ENCODE measurements around the gene GABRG3. TPM values are rescaled to one million over a fixed set of nuclear protein-coding genes. Genes with fewer than 3 reads are reported as not detected.

GABRG3 gene
- total RNA-seq, 3 donors from 2014 or later (not counting 1 experiment from before 2014, with no cell fraction given) = not detected

DNA sequence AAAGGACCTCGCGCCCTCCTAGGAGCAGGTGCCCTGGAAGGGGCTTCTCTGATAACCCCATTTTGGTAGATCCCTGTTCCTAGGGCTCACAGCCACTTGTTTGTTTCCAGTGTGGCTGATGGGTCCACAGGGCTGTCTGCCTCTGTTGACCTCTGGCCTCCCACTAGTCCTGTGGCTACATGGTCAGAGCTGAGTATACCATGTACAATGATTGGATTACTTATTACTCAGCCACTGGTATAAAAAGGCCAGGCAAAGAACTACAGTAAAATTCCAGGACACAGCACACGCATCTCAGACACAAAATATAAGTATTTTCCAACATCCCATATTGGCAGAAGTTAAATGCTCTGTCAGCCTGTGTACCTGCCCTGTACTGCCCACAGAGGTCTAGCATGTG is 277.3 kb downstream of the GABRG3 start:
- H3K4me1 ChIP-seq (ENCODE audit: control insufficient read depth, insufficient read depth, low read length) = no peaks in the 10 kb centered on the region
- Mint-ChIP-seq H3K36me3 (no peaks in the 10 kb centered on the region), H3K9me3 (peaks cover 9 to 11% of the 10 kb centered on the region in 2 donors), H3K4me1 (no peaks in the 10 kb centered on the region), H3K27ac (no peak overlapping the region), H3K4me3 (no peak overlapping the region), H3K27me3 (ENCODE audit: low read depth in 2 of 2) (no peaks in the 10 kb centered on the region)
- H3K9me3 ChIP-seq (ENCODE audit: control insufficient read depth, insufficient read depth, low read length) = no peaks in the 10 kb centered on the region
- H3K36me3 ChIP-seq (ENCODE audit: control insufficient read depth, insufficient read depth, low read length) = no peaks in the 10 kb centered on the region
- DNase-seq = no peak
- no peaks in the 10 kb centered on the region for H3K27me3 ChIP-seq (ENCODE audit: control insufficient read depth, insufficient read depth, low read length)
- WGBS (ENCODE audit: insufficient coverage) = 88% methylated on average over 3 of the region's 3 CpGs
- intact Hi-C loops (cut with micrococcal nuclease) = no loop called here
- H3K4me3 ChIP-seq (ENCODE audit: low read length) = no peak overlapping the region
- TF ChIP-seq, protein P1, sequence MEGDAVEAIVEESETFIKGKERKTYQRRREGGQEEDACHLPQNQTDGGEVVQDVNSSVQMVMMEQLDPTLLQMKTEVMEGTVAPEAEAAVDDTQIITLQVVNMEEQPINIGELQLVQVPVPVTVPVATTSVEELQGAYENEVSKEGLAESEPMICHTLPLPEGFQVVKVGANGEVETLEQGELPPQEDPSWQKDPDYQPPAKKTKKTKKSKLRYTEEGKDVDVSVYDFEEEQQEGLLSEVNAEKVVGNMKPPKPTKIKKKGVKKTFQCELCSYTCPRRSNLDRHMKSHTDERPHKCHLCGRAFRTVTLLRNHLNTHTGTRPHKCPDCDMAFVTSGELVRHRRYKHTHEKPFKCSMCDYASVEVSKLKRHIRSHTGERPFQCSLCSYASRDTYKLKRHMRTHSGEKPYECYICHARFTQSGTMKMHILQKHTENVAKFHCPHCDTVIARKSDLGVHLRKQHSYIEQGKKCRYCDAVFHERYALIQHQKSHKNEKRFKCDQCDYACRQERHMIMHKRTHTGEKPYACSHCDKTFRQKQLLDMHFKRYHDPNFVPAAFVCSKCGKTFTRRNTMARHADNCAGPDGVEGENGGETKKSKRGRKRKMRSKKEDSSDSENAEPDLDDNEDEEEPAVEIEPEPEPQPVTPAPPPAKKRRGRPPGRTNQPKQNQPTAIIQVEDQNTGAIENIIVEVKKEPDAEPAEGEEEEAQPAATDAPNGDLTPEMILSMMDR (IDR thresholded peaks at IDR 0.05) = no peak
- H3K27ac ChIP-seq (ENCODE audit: low read length) = no peak overlapping the region
- no peak for ATAC-seq

GRCh38 chr15:27249046-27249759 is 278.2 kb downstream of the GABRG3 start:
- H3K36me3 ChIP-seq (ENCODE audit: control insufficient read depth, insufficient read depth, low read length) = no peaks in the 10 kb centered on the region
- no peaks in the 10 kb centered on the region for H3K9me3 ChIP-seq (ENCODE audit: control insufficient read depth, insufficient read depth, low read length)
- H3K27ac ChIP-seq (ENCODE audit: low read length) = no peak overlapping the region
- Mint-ChIP-seq H3K36me3 (no peaks in the 10 kb centered on the region), H3K4me1 (no peaks in the 10 kb centered on the region), H3K9me3 (peaks cover 4 to 5% of the 10 kb centered on the region in 2 donors), H3K4me3 (no peak overlapping the region), H3K27me3 (ENCODE audit: low read depth in 2 of 2) (no peaks in the 10 kb centered on the region), H3K27ac (no peak overlapping the region)
- H3K4me1 ChIP-seq (ENCODE audit: control insufficient read depth, insufficient read depth, low read length) = no peaks in the 10 kb centered on the region
- ATAC-seq (no peak), DNase-seq (no peak)
- H3K4me3 ChIP-seq (ENCODE audit: low read length) = no peak overlapping the region
- H3K27me3 ChIP-seq (ENCODE audit: control insufficient read depth, insufficient read depth, low read length) = no peaks in the 10 kb centered on the region
- 92% methylated on average over 23 of the region's 23 CpGs for WGBS (ENCODE audit: insufficient coverage)
- intact Hi-C loops (cut with micrococcal nuclease) = no loop called here
- TF ChIP-seq, protein P1 (IDR thresholded peaks at IDR 0.05) = no peak

- Mint-ChIP-seq H3K27ac (no peak overlapping the region), H3K4me1 (no peaks in the 10 kb centered on the region), H3K9me3 (peaks cover 7 to 9% of the 10 kb centered on the region in 2 donors), H3K36me3 (no peaks in the 10 kb centered on the region), H3K4me3 (no peak overlapping the region), H3K27me3 (ENCODE audit: low read depth in 2 of 2) (no peaks in the 10 kb centered on the region)
- DNase-seq (no peak), ATAC-seq (no peak)
- Histone ChIP-seq H3K27ac (ENCODE audit: low read length) (no peak overlapping the region), H3K27me3 (ENCODE audit: control insufficient read depth, insufficient read depth, low read length) (no peaks in the 10 kb centered on the region), H3K36me3 (ENCODE audit: control insufficient read depth, insufficient read depth, low read length) (no peaks in the 10 kb centered on the region), H3K4me3 (ENCODE audit: low read length) (no peak overlapping the region), H3K9me3 (ENCODE audit: control insufficient read depth, insufficient read depth, low read length) (no peaks in the 10 kb centered on the region), H3K4me1 (ENCODE audit: control insufficient read depth, insufficient read depth, low read length) (no peaks in the 10 kb centered on the region)
- 100% methylated on average over 2 of the region's 3 CpGs for WGBS (ENCODE audit: insufficient coverage)
- intact Hi-C loops (cut with micrococcal nuclease) = no loop called here
- TF ChIP-seq, protein P1 (IDR thresholded peaks at IDR 0.05) = no peak
Observed at GRCh38 chr15:27249760-27250109, 278.8 kb downstream of the GABRG3 start.

DNA sequence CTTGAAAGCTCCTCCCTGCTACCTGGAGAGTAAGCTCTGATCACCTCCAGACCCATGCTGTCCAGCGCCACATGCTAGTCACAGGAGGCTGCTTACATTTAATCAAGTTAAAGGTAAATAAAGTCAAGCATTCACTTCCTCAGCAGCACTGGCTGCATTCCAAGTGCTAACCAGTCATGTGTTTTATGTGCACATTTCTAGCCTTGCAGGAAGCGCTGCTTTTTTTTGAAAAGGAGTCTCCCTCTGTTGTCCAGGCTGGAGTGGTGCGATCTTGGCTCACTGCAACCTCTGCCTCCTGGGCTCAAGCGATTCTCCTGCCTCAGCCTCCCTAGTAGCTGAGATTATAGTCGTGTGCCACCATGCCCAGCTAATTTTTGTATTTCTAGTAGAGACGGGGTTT is 279.2 kb downstream of the GABRG3 start:
- no peak overlapping the region for H3K4me3 Mint-ChIP-seq
- H3K4me1 Mint-ChIP-seq = no peaks in the 10 kb centered on the region
- H3K4me1 ChIP-seq (ENCODE audit: control insufficient read depth, insufficient read depth, low read length) = no peaks in the 10 kb centered on the region
- no peaks in the 10 kb centered on the region for H3K27me3 ChIP-seq (ENCODE audit: control insufficient read depth, insufficient read depth, low read length)
- H3K27ac Mint-ChIP-seq = no peak overlapping the region
- DNase-seq (no peak), ATAC-seq (no peak)
- H3K36me3 Mint-ChIP-seq = no peaks in the 10 kb centered on the region
- H3K9me3 Mint-ChIP-seq = peaks cover 7 to 9% of the 10 kb centered on the region in 2 donors
- H3K36me3 ChIP-seq (ENCODE audit: control insufficient read depth, insufficient read depth, low read length) = no peaks in the 10 kb centered on the region
- 85% methylated on average over 6 of the region's 6 CpGs for WGBS (ENCODE audit: insufficient coverage)
- H3K9me3 ChIP-seq (ENCODE audit: control insufficient read depth, insufficient read depth, low read length) = no peaks in the 10 kb centered on the region
- no peaks in the 10 kb centered on the region for H3K27me3 Mint-ChIP-seq (ENCODE audit: low read depth in 2 of 2)
- TF ChIP-seq, protein P1 (IDR thresholded peaks at IDR 0.05) = no peak
- H3K4me3 ChIP-seq (ENCODE audit: low read length) = no peak overlapping the region
- intact Hi-C loops (cut with micrococcal nuclease) = no loop called here
- H3K27ac ChIP-seq (ENCODE audit: low read length) = no peak overlapping the region
